Measurements from ENCODE around the gene IL1R1.

Gene IL1R1

GRCh38 chr2:102142829-102143449 lies 393 bp downstream of the IL1R1 start:
- H3K4me3 ChIP-seq (ENCODE audit: low read depth in 1 of 2, low read length in 2 of 2): peak overlapping the region; percentile 65 to 86
- no peaks in the 10 kb centered on the region for H3K27me3 ChIP-seq (ENCODE audit: low read depth, low read length)
- peak overlapping the region; percentile 93 for H3K27ac ChIP-seq (ENCODE audit: low read length)
- peaks cover 0 to 19% of the 10 kb centered on the region in 2 donors for H3K36me3 ChIP-seq (ENCODE audit: control insufficient read depth in 1 of 2, insufficient read depth in 2 of 2, low read length in 2 of 2)
- peaks cover 10 to 27% of the 10 kb centered on the region in 2 donors for H3K9me3 ChIP-seq (ENCODE audit: control insufficient read depth in 1 of 2, low read length in 2 of 2)
- H3K4me1 ChIP-seq (ENCODE audit: control insufficient read depth in 1 of 2, insufficient read depth in 2 of 2, low read length in 2 of 2): no peaks in the 10 kb centered on the region

DNA sequence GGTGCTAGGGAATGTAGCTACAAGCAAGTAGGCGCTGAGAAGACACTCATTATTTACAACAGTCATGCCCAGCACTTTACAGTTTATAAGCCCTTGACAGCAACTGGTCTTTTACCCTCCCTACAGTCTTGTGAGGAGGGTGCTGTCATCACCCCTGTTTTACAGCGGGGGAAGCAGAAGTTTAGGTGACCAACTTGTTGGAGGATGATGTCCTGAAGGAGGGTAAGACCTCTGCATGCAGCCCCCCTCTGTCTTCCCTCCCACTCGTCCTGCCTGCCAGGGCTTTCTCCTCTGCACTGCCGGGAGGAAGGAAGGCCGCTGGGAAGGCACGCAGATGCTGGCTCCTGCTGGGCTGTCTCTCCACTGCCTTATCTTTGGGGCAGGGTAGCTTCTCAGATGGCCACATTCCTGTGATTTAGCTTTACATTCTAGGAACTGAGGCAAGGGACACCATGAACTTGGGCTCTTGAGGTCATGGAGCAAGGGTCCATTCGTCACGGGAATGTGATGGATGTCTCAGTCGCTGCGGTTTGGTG lies 972 bp downstream of the IL1R1 start:
- peaks cover 0 to 24% of the 10 kb centered on the region in 2 donors for H3K36me3 ChIP-seq (ENCODE audit: control insufficient read depth in 1 of 2, insufficient read depth in 2 of 2, low read length in 2 of 2)
- H3K27me3 ChIP-seq (ENCODE audit: low read depth, low read length): no peaks in the 10 kb centered on the region
- H3K4me1 ChIP-seq (ENCODE audit: control insufficient read depth in 1 of 2, insufficient read depth in 2 of 2, low read length in 2 of 2): no peaks in the 10 kb centered on the region
- H3K4me3 ChIP-seq (ENCODE audit: low read depth in 1 of 2, low read length in 2 of 2): peak overlapping the region; percentile 65 to 86
- H3K9me3 ChIP-seq (ENCODE audit: control insufficient read depth in 1 of 2, low read length in 2 of 2): peaks cover 10 to 31% of the 10 kb centered on the region in 2 donors
- peak overlapping the region; percentile 93 for H3K27ac ChIP-seq (ENCODE audit: low read length)

DNA sequence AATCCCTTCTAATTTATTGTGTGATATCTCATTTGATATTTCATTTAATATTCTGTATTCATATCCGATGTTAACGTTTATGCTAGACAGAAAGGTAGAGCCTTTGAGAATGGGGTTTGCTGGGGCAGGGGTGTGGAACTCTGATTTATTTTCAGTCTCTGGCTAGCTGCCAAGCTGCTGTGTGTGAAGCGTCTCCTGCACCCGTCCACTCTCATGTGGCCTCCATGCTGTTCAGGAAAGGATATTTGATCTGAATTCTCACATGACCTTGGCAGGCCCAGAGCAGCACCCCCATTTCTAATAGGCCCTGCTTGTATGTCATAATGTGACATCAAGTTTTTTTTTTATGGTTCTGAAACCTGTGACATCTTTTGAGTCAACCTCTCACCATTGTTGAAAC lies 1.6 kb downstream of the IL1R1 start:
- Histone ChIP-seq H3K27ac (ENCODE audit: low read length) (peak overlapping the region; percentile 93), H3K4me1 (ENCODE audit: control insufficient read depth in 1 of 2, insufficient read depth in 2 of 2, low read length in 2 of 2) (no peaks in the 10 kb centered on the region), H3K27me3 (ENCODE audit: low read depth, low read length) (no peaks in the 10 kb centered on the region), H3K4me3 (ENCODE audit: low read depth in 1 of 2, low read length in 2 of 2) (peak overlapping the region; percentile 65 to 86), H3K9me3 (ENCODE audit: control insufficient read depth in 1 of 2, low read length in 2 of 2) (peaks cover 10 to 31% of the 10 kb centered on the region in 2 donors), H3K36me3 (ENCODE audit: control insufficient read depth in 1 of 2, insufficient read depth in 2 of 2, low read length in 2 of 2) (peaks cover 0 to 27% of the 10 kb centered on the region in 2 donors)

DNA sequence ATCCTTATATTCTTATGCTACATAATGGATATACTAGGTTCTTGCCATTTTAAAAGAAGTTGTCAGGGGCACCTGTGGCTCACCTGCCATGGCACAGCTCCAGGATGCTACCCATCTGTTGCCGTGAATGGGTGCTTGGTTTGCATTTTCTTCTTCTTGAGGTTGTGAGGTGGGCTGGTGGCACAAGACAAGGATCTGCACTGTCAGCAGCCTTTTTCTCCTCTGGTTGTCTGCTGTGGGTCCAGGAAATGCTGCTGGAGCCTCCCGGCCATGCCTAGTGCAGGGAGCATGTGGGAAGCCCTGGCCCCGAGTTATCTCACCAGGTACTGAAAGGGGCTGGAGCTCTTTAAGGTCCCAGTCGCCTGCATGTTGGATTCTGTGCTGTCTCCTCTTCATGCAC lies 2.6 kb downstream of the IL1R1 start:
- peaks cover 0 to 1% of the 10 kb centered on the region in 2 donors for H3K4me1 ChIP-seq (ENCODE audit: control insufficient read depth in 1 of 2, insufficient read depth in 2 of 2, low read length in 2 of 2)
- peaks cover 0 to 27% of the 10 kb centered on the region in 2 donors for H3K36me3 ChIP-seq (ENCODE audit: control insufficient read depth in 1 of 2, insufficient read depth in 2 of 2, low read length in 2 of 2)
- H3K4me3 ChIP-seq (ENCODE audit: low read depth in 1 of 2, low read length in 2 of 2): peak overlapping the region; percentile 65 to 86
- no peak overlapping the region for H3K27ac ChIP-seq (ENCODE audit: low read length)
- H3K9me3 ChIP-seq (ENCODE audit: control insufficient read depth in 1 of 2, low read length in 2 of 2): peaks cover 10 to 34% of the 10 kb centered on the region in 2 donors
- H3K27me3 ChIP-seq (ENCODE audit: low read depth, low read length): no peaks in the 10 kb centered on the region

- H3K27me3 ChIP-seq (ENCODE audit: low read depth, low read length): no peaks in the 10 kb centered on the region
- H3K4me3 ChIP-seq (ENCODE audit: low read depth in 1 of 2, low read length in 2 of 2): peak overlapping the region; percentile 16 to 86
- H3K9me3 ChIP-seq (ENCODE audit: control insufficient read depth in 1 of 2, low read length in 2 of 2): peaks cover 10 to 34% of the 10 kb centered on the region in 2 donors
- H3K27ac ChIP-seq (ENCODE audit: low read length): no peak overlapping the region
- peaks cover 0 to 27% of the 10 kb centered on the region in 2 donors for H3K36me3 ChIP-seq (ENCODE audit: control insufficient read depth in 1 of 2, insufficient read depth in 2 of 2, low read length in 2 of 2)
- peaks cover 0 to 3% of the 10 kb centered on the region in 2 donors for H3K4me1 ChIP-seq (ENCODE audit: control insufficient read depth in 1 of 2, insufficient read depth in 2 of 2, low read length in 2 of 2)
Observed at GRCh38 chr2:102145934-102146333, 3.4 kb downstream of the IL1R1 start.

DNA sequence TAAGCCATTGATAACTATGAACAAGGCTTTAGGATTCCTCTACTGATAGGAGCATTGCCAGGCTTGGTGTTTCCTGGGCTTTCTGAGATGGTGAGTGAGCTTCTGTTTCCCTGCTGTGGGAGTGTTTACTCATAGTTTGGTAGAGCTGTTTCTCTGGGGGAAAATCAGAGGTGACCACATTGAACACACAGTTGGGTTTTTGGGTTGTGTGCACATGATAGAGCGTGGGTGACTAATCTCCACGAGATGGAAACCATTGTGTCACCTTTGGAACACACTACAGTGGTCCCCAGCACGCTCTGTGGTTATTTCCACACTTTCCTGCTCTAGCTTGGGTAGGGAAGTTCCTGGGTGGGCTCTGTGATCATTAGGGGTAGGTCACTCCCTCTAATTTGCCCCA lies 5.4 kb downstream of the IL1R1 start:
- peaks cover 0 to 25% of the 10 kb centered on the region in 2 donors for H3K36me3 ChIP-seq (ENCODE audit: control insufficient read depth in 1 of 2, insufficient read depth in 2 of 2, low read length in 2 of 2)
- H3K27ac ChIP-seq (ENCODE audit: low read length): no peak overlapping the region
- H3K4me1 ChIP-seq (ENCODE audit: control insufficient read depth in 1 of 2, insufficient read depth in 2 of 2, low read length in 2 of 2): peaks cover 0 to 3% of the 10 kb centered on the region in 2 donors
- H3K4me3 ChIP-seq (ENCODE audit: low read depth in 1 of 2, low read length in 2 of 2): peak overlapping the region in 1 of 2 donors; percentile 12
- peaks cover 10 to 34% of the 10 kb centered on the region in 2 donors for H3K9me3 ChIP-seq (ENCODE audit: control insufficient read depth in 1 of 2, low read length in 2 of 2)
- H3K27me3 ChIP-seq (ENCODE audit: low read depth, low read length): no peaks in the 10 kb centered on the region

- H3K4me1 ChIP-seq (ENCODE audit: control insufficient read depth in 1 of 2, insufficient read depth in 2 of 2, low read length in 2 of 2): peaks cover 0 to 3% of the 10 kb centered on the region in 2 donors
- peaks cover 0 to 22% of the 10 kb centered on the region in 2 donors for H3K36me3 ChIP-seq (ENCODE audit: control insufficient read depth in 1 of 2, insufficient read depth in 2 of 2, low read length in 2 of 2)
- no peaks in the 10 kb centered on the region for H3K27me3 ChIP-seq (ENCODE audit: low read depth, low read length)
- H3K9me3 ChIP-seq (ENCODE audit: control insufficient read depth in 1 of 2, low read length in 2 of 2): peaks cover 10 to 34% of the 10 kb centered on the region in 2 donors
- H3K4me3 ChIP-seq (ENCODE audit: low read depth in 1 of 2, low read length in 2 of 2): peak overlapping the region in 1 of 2 donors; percentile 14
- H3K27ac ChIP-seq (ENCODE audit: low read length): no peak overlapping the region
Observed at GRCh38 chr2:102149243-102149642, 6.7 kb downstream of the IL1R1 start.

- Histone ChIP-seq H3K9me3 (ENCODE audit: control insufficient read depth in 1 of 2, low read length in 2 of 2) (peaks cover 9 to 34% of the 10 kb centered on the region in 2 donors), H3K4me3 (ENCODE audit: low read depth in 1 of 2, low read length in 2 of 2) (peak overlapping the region in 1 of 2 donors; percentile 14), H3K27ac (ENCODE audit: low read length) (no peak overlapping the region), H3K4me1 (ENCODE audit: control insufficient read depth in 1 of 2, insufficient read depth in 2 of 2, low read length in 2 of 2) (peaks cover 2 to 5% of the 10 kb centered on the region in 2 donors), H3K36me3 (ENCODE audit: control insufficient read depth in 1 of 2, insufficient read depth in 2 of 2, low read length in 2 of 2) (peaks cover 6 to 28% of the 10 kb centered on the region in 2 donors), H3K27me3 (ENCODE audit: low read depth, low read length) (no peaks in the 10 kb centered on the region)
Observed at GRCh38 chr2:102149644-102150455, 7.3 kb downstream of the IL1R1 start.

GRCh38 chr2:102154364-102154763 lies 11.8 kb downstream of the IL1R1 start:
- H3K27me3 ChIP-seq (ENCODE audit: low read depth, low read length): no peaks in the 10 kb centered on the region
- H3K27ac ChIP-seq (ENCODE audit: low read length): no peak overlapping the region
- H3K4me3 ChIP-seq (ENCODE audit: low read depth in 1 of 2, low read length in 2 of 2): no peak overlapping the region
- H3K36me3 ChIP-seq (ENCODE audit: control insufficient read depth in 1 of 2, insufficient read depth in 2 of 2, low read length in 2 of 2): peaks cover 16 to 20% of the 10 kb centered on the region in 2 donors
- H3K9me3 ChIP-seq (ENCODE audit: control insufficient read depth in 1 of 2, low read length in 2 of 2): peaks cover 0 to 2% of the 10 kb centered on the region in 2 donors
- peaks cover 7 to 9% of the 10 kb centered on the region in 2 donors for H3K4me1 ChIP-seq (ENCODE audit: control insufficient read depth in 1 of 2, insufficient read depth in 2 of 2, low read length in 2 of 2)

- H3K27me3 ChIP-seq (ENCODE audit: low read depth, low read length): no peaks in the 10 kb centered on the region
- peak overlapping the region; percentile 42 for H3K27ac ChIP-seq (ENCODE audit: low read length)
- H3K9me3 ChIP-seq (ENCODE audit: control insufficient read depth in 1 of 2, low read length in 2 of 2): no peaks in the 10 kb centered on the region
- no peak overlapping the region for H3K4me3 ChIP-seq (ENCODE audit: low read depth in 1 of 2, low read length in 2 of 2)
- peaks cover 16 to 26% of the 10 kb centered on the region in 2 donors for H3K36me3 ChIP-seq (ENCODE audit: control insufficient read depth in 1 of 2, insufficient read depth in 2 of 2, low read length in 2 of 2)
- H3K4me1 ChIP-seq (ENCODE audit: control insufficient read depth in 1 of 2, insufficient read depth in 2 of 2, low read length in 2 of 2): peaks cover 7% of the 10 kb centered on the region in 2 donors
Observed at GRCh38 chr2:102154946-102155702, 12.6 kb downstream of the IL1R1 start.
